Mononuclear cell (primary cell): ENCODE measurements around the gene SPRY2. TPM values are rescaled to one million over a fixed set of nuclear protein-coding genes. Genes with fewer than 3 reads are reported as not detected.
"Not testable (repeated sequence)": the region's sequence is repeated elsewhere in the genome, so short reads cannot be mapped to it uniquely, and the experiment has no call there.

Experiments
- H3K27me3 ChIP-seq: 2 replicates; pipeline ENCODE4 v1.6.0; 2011; ENCODE audit warnings: low read length, control low read depth; ENCODE audit not compliant: insufficient read depth
- H3K4me1 ChIP-seq: 2 replicates; pipeline ENCODE4 v1.5.1; 2011; ENCODE audit warnings: mild to moderate bottlenecking, low read length, control low read depth; ENCODE audit not compliant: insufficient read depth
- H3K4me3 ChIP-seq: 2 replicates; pipeline ENCODE4 v1.5.1; 2011; ENCODE audit warnings: mild to moderate bottlenecking, low read length, moderate library complexity
- H3K9me3 ChIP-seq: 2 replicates; pipeline ENCODE4 v1.5.1; 2011; ENCODE audit warnings: low read depth, mild to moderate bottlenecking, control low read depth, low read length
- total RNA-seq: library from RNA; depleted of rRNA; stranded (reverse); fragments of >200 nt; gene quantifications from one replicate; pipeline ENCODE4 v1.2.3, GENCODE V29; 2012

SPRY2 gene
- total RNA-seq, 1 donor = 3.1 TPM

DNA sequence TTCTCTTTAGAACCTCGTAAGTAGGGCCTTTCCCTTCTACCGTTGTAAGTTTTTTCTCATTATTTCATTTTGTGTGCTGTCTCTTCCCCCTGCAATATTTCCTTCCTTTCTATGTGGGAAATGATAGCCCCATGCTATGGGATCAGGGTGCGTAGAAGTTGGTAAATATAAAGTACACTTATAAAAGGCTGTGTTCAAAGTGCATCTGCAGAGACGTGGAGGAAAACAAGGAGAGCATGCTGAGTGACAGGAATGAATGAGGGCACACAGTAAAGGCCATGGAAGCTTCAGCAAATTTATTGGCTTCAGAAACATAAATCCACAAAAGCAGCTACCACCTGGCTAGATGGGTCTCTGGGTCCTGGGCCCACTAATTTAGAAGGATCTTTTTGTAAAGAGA is 21.6 kb upstream of the SPRY2 start:
- peaks cover 7% of the 10 kb centered on the region for H3K4me1 ChIP-seq
- H3K4me3 ChIP-seq = no peak overlapping the region
- no peaks in the 10 kb centered on the region for H3K9me3 ChIP-seq
- H3K27me3 ChIP-seq = no peaks in the 10 kb centered on the region

DNA sequence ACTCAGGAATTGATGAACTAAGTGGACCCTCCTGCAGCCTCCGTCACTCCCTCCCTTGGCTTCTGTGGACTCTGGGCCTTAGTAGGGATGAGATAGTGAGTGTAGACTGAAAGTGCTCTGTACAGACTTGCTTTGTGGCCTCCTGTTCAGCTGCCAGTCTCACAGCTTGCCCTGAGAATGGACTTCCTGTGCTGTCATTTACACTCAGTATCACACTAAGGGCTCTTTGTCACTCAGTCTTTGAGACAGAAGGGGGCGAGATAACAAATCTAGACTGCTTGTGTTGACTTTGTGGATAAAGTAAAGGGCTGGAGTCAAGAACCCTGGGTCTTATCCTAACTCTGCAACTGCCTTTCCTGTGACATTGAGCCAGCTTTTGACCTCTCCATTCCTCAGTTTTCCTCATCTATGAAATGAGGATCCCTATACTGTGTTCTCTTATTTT is 21.0 kb upstream of the SPRY2 start:
- no peaks in the 10 kb centered on the region for H3K27me3 ChIP-seq
- no peak overlapping the region for H3K4me3 ChIP-seq
- H3K4me1 ChIP-seq = peaks cover 7% of the 10 kb centered on the region
- no peaks in the 10 kb centered on the region for H3K9me3 ChIP-seq

DNA sequence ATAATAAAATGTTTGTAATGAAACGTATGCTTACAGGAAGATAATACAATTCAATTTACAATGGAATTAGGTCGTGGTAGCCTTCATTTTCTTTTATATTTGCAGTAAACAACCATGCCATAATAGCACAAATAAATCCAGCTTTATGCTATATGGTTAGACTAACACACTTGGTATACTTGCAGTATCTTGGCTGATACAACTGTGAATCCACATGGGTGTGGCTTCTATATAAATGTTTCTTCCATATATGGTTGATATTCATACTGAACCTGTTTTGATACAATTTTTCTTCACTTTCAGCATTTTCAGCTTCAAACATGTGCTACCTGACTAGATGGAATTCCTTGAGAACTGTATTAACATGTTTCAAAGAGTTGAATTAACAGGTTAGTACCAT is 20.4 kb upstream of the SPRY2 start:
- Histone ChIP-seq H3K27me3 (no peaks in the 10 kb centered on the region), H3K4me3 (no peak overlapping the region), H3K9me3 (no peaks in the 10 kb centered on the region), H3K4me1 (peaks cover 7% of the 10 kb centered on the region)

DNA sequence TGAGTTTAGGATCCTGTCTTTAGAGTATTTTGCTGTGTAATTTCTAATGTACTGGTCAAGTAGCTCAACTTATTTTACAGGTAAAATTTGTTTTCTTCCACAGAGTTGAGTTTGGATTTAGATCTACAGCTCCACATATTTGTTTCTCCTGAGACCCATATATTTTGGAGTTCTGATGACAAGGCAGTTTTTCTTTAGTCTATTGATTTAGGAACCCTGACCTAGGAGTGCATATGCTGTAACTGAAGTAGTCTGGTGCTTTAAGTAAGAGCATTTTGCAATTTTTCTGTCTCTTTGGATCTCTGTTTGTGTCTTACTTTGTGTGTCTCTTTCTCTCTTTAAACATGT is 19.5 kb upstream of the SPRY2 start:
- H3K27me3 ChIP-seq = no peaks in the 10 kb centered on the region
- H3K4me3 ChIP-seq = no peak overlapping the region
- H3K9me3 ChIP-seq = no peaks in the 10 kb centered on the region
- peaks cover 7% of the 10 kb centered on the region for H3K4me1 ChIP-seq

DNA sequence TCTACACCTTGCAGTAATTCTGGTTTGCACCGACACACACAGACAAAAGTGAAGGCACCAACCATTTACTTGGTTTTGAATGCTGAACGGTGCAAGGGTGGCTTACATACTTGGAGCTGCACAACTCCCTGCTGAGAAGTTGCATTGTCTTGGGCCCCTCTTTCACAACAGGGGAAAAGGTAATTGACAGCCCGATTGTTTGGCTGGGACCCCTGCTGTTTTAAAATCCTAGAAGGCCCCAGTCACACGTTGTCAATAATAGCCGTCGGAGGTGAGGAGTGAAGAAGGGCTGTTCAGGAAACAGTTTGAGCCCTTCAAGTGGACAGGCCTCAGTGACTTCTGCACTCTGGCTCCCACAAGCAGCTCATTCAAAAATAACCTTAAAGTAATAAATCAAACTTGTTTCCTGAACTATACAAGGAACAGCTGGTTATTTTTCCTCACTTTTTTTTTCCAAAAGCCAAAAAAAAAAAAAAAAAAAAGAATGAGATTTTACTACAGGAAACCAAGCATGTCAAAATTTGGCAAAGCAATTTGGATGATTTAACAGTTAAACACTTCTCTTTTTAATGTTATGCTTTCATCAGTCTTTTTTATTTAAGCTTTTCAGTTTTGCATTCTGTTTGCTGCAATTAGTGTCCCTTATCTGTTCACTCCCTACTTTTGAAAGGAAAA is 19.0 kb upstream of the SPRY2 start:
- no peak overlapping the region for H3K4me3 ChIP-seq
- H3K4me1 ChIP-seq = peaks cover 7% of the 10 kb centered on the region
- no peaks in the 10 kb centered on the region for H3K9me3 ChIP-seq
- no peaks in the 10 kb centered on the region for H3K27me3 ChIP-seq

DNA sequence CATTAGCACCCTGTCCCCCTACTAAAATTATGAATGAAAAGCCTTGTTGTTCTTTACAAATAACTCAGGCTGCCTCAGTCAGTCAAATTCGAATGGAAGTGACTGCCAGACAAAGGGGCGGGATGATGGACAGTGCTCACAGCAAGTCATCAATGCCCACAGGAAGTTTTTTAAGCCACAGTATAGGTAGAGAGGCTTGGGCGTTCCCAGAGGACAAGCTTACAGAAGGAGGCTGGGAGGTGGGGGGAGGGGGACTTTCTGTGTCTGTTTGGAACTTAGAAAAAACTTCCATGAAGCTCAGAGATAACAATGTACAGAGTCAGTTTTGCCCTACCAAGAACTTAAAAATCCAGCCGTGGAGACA is 18.5 kb upstream of the SPRY2 start:
- no peaks in the 10 kb centered on the region for H3K9me3 ChIP-seq
- H3K4me3 ChIP-seq = no peak overlapping the region
- no peaks in the 10 kb centered on the region for H3K27me3 ChIP-seq
- peaks cover 7% of the 10 kb centered on the region for H3K4me1 ChIP-seq

DNA sequence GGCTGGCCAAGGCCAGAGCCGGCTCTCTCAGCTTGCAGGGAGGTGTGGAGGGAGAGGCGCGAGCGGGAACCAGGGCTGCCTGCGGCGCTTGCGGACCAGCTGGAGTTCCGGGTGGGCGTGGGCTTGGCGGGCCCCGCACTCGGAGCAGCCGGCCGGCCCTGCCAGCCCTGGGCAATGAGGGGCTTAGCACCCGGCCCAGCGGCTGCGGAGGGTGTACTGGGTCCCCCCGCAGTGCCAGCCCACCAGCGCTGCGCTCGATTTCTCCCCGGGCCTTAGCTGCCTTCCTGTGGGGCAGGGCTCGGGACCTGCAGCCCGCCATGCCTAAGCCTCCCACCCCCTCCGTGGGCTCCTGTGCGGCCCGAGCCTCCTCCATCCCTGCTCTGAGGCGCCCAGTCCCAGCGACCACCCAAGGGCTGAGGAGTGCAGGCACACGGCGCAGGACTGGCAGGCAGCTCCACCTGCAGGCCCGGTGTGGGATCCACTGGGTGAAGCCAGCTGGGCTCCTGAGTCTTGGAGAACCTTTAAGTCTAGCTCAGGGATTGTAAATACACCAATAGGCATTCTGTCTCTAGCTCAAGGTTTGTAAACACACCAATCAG is 14.7 kb upstream of the SPRY2 start:
- H3K4me1 ChIP-seq, H3K9me3 ChIP-seq, H3K27me3 ChIP-seq, H3K4me3 ChIP-seq: not testable (repeated sequence)

DNA sequence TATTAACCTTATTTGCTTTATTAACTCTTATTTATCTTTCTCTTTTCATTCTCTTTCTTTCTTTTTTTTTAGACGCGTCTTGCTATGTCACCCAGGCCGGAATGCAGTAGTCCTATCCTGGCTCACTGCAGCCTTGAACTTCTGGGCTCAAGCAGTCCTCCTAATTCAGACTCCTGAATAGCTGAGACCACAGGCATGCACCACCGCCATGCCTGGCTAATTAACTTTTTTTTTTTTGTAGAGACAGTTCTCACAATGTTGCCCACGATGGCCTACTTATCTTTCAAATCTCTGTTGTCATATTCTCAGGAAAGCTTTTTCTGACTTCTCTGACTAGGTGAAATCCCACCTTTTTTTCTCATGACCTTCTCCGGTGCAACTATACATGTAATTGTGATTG is 7.8 kb upstream of the SPRY2 start:
- H3K4me1 ChIP-seq = no peaks in the 10 kb centered on the region
- H3K4me3 ChIP-seq = no peak overlapping the region
- H3K27me3 ChIP-seq = peaks cover 7% of the 10 kb centered on the region
- no peaks in the 10 kb centered on the region for H3K9me3 ChIP-seq

DNA sequence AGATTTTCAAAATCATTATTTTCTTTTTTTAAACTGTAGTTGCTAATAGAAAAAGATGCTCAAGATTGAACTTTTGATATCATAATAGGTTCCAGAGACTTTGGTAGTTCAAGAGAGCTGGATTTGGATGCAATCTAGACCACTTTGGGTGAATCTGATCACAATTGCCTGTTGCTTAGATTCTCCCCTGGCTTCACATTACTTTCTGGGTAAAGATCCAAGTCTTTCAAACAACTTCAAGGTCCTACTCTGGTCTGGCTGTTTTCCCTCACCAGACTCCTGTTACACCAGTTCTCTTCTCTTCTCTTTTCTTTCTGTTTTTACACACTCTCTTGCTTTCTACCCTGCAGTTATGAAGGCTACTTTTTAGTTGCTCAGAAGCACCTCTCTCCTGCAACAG is 7.4 kb upstream of the SPRY2 start:
- no peak overlapping the region for H3K4me3 ChIP-seq
- H3K27me3 ChIP-seq = peaks cover 9% of the 10 kb centered on the region
- H3K9me3 ChIP-seq = no peaks in the 10 kb centered on the region
- peaks cover 1% of the 10 kb centered on the region for H3K4me1 ChIP-seq

DNA sequence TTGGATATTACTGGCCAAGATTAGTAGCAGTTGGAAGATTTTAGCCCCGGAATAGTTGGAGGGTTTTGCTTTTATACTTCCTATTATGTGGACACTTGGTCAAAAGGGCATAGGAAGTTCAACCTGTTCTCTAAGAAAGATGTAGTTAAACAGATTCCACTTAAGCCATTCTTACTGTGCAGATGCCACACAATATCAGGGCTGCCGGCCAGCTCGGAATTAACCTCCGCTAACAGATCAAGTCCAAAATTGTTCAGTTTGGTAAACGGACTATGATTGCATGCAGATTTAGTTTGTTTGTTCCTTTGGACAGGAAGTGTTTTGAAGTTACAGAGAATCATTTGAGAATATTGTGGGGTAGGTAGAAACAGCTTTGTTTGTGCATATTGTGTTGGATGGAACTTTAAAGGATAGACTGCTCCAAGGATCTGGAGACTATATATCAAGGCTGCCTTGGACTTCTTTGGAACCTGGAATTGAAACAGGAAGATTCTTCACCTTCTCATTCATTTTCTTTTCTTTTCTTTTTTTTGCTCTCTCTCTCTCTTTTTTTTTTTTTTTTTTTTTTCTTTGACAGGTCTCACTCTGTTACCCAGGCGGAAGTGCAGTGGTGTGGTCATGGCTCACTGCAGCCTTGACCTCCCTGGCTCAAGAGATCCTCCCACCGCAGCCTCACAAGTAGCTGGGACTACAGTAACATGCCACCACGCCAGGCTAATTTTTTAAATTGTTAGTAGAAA is 5.0 kb upstream of the SPRY2 start:
- no peaks in the 10 kb centered on the region for H3K9me3 ChIP-seq
- H3K27me3 ChIP-seq = peaks cover 13% of the 10 kb centered on the region
- peaks cover 21% of the 10 kb centered on the region for H3K4me1 ChIP-seq
- no peak overlapping the region for H3K4me3 ChIP-seq

DNA sequence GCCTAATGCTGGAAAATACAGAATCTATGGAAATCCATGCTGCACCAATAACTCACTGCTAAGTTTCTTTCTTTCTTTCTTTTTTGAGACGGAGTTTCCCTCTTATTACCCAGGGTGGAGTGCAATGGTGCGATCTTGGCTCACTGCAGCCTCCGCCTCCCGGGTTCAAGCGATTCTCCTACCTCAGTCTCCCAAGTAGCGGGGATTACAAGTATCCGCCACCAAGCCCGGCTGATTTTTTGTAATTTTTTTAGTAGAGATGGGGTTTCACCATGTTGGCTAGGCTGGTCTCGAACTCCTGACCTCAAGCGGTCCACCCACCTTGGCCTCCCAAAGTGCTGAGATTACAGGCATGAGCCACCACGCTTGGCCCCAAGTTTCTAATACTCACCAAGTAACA is 3.1 kb upstream of the SPRY2 start:
- H3K9me3 ChIP-seq, H3K4me3 ChIP-seq: not testable (repeated sequence)
- Histone ChIP-seq H3K27me3 (peaks cover 13% of the 10 kb centered on the region), H3K4me1 (peaks cover 36% of the 10 kb centered on the region)

DNA sequence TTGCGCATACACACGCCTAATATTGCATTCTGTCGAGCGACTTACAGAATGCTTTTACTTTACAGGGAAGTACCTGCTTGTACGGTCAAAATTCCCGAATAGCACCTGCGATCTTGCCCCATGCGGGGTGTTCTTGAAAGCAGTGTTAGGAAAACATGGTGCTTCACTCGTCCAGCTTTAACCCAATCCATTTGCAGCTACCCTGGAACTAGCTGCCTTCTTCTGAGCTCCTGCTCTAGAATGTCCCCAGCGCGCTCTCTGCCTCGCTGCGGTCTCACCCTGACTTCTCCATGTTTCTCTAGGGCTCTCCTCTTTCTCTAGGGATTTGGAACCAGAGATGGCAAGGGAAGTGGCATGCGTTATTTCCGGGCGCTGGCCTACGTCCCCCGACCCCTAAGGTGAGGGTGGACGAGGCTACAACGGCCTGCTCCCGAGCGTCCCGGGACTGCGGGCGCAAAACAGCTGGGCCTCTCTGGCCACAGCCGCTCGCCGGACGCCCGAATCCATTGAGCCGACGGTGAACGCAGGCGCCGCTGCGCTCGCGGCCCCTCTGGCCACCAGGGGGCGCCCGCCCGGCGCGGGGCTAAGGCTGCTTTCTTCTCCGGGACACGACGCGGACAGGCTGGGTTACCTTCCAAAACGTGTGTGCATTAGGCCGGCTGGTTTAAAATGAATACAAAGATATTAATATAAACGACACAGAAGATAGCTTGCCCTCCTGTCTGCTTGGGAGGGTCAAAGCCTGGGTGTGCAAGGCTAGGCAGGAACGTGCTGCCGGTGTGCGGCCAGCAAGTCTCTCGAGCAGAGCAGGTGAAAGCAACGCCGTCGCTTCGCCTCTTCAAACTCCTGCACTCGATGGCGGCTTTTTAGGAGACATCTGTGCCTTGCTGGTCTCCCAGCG is 1.8 kb upstream of the SPRY2 start:
- H3K27me3 ChIP-seq = peaks cover 13% of the 10 kb centered on the region

DNA sequence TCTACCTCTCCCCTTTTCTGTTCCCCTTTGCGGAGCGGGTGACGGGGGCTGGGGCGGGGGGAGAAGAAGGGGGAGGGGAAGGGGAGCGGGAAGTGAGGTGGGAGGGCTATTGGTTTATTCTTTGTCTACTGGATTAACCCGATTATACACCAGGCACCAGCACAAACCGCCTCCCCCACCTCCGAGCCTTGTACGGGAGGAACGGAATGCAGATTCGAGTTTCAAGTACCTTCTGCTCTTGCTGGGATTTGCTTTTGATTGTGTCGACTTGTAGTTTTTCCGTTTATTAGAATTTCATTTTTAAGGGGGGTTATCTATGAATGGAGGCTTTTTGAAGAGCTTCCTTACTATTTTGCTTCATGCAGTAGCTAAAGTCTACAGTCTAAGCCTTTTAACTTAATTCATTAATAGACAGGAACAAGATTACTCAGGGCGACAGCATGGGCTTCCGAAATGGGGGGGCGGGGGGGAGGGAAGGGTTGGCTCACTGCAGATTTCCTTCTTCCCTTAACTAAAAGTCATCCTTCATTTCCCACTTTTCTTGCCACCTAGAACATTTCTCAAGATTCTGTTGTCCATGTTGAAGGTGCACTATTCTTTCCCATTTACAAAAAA is 937 bp upstream of the SPRY2 start:
- peaks cover 43% of the 10 kb centered on the region for H3K4me1 ChIP-seq
- H3K4me3 ChIP-seq = no peak overlapping the region
- no peaks in the 10 kb centered on the region for H3K9me3 ChIP-seq
- peaks cover 13% of the 10 kb centered on the region for H3K27me3 ChIP-seq

More for the DNA sequence above, 1.8 kb upstream of the SPRY2 start:
- H3K9me3 ChIP-seq = no peaks in the 10 kb centered on the region
- peaks cover 43% of the 10 kb centered on the region for H3K4me1 ChIP-seq
- H3K4me3 ChIP-seq = peak overlapping the region; percentile 29

DNA sequence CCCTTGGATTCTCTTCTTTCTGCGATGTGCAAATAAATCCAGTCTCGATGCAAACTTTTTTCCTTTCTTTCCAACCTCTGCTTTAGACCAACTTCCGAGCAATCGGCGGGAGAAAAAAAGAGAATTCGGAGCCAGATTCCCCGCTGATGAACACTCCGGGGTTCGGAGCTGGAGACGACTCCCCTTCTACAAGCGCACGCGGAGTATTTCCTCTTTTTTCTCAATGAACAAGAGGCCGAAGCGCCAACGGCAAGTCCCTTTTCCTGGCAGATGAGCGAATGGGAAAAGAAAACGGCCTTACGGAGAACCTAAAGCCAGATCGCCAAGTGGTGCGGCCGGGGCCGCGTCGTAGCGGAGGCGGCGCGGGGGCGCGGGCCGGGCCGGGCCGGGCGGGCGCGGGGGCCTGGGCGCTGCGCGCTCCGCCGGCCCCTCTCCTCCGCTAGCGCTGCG is 250 bp downstream of the SPRY2 start:
- Histone ChIP-seq H3K4me1 (peaks cover 43% of the 10 kb centered on the region), H3K4me3 (peak overlapping the region; percentile 37), H3K27me3 (peaks cover 13% of the 10 kb centered on the region), H3K9me3 (no peaks in the 10 kb centered on the region)
